HG02610 (cell line): ENCODE data around the gene MOGAT1.
"Not testable (repeated sequence)": the region's sequence is repeated elsewhere in the genome, so short reads cannot be mapped to it uniquely, and the experiment has no call there.

Source experiments
- ATAC-seq: cut with Tn5 transposase; IDR thresholded peaks from one replicate; pipeline ENCODE4 v1.9.1; 2021; ENCODE audit warnings: mild to moderate bottlenecking, moderate library complexity; ENCODE audit not compliant: unreplicated experiment

Gene MOGAT1

GRCh38 chr2:222708274-222708710, 36.8 kb downstream of the MOGAT1 start:
- peak; percentile 30 for ATAC-seq

GRCh38 chr2:222709191-222709891, 37.9 kb downstream of the MOGAT1 start:
- ATAC-seq: peak; percentile 50

DNA sequence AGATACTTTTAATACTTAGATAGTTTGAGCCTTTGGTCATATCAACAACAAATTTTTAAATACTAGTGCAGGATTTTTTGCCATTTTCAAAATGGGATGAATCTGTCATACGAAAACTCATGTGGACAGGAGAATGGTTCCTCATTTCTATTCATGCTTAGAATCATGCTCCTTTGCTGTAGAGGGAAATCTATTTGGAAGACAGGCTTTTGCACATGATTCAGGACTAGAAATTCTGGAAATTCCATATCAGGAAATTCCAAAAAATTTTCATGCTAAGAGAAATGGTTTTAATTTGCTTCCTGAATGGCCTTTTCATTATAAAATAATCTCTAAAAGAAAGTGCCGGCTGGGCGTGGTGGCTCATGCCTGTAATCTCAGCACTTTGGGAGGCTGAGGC, 39.3 kb downstream of the MOGAT1 start:
- no peak for ATAC-seq

DNA sequence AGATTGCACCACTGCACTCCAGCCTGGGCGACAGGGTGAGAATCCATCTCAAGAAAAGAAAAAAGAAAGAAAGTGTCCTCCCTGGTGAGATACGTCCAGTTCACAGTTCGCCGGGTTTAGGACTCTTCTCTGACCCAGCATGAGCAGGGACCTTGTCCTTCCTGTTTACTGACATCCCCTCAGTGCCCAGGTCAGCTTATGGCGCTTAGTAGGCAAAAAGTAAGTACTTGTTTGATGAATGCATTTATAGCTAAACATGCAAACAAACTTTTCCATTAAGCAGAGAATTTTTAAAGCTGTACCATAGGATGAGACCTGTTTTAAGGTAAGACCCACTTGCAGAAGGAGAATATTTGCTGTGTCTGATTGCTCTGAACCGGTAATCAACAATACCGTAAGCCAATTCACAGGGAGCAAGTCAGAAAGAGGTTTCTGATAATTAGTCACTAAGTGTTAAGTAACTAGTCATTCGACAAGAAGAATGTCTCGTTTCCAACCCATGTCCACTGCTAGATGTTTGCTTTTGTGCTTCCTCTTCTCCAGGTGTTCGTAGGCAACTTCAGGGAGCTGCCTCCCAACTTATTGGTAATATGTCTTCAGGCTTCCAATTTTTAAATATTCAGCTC, 40.0 kb downstream of the MOGAT1 start:
- no peak for ATAC-seq

GRCh38 chr2:222713002-222713401, 41.5 kb downstream of the MOGAT1 start:
- no peak for ATAC-seq

- ATAC-seq: no peak
Measured at GRCh38 chr2:222714361-222715241, 43.1 kb downstream of the MOGAT1 start.

DNA sequence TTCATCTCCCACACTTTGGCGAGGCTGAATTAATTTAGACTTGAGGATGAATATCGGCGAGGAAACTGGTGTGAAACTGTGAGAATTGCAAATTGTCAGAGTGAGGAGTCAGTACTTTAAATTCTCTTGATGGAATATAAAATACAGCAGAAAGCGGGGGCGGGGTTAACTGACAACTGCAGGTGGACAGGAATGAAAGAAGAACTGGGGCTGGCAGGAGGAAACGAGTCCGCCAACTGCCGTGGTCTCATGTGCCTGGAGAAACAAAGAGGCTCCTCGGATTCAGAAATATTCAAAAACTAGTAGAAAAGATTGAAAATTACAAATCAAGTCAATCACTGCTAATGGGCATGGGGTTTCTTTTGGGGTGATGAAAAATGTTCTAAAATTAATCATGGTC, 44.3 kb downstream of the MOGAT1 start:
- ATAC-seq: no peak

DNA sequence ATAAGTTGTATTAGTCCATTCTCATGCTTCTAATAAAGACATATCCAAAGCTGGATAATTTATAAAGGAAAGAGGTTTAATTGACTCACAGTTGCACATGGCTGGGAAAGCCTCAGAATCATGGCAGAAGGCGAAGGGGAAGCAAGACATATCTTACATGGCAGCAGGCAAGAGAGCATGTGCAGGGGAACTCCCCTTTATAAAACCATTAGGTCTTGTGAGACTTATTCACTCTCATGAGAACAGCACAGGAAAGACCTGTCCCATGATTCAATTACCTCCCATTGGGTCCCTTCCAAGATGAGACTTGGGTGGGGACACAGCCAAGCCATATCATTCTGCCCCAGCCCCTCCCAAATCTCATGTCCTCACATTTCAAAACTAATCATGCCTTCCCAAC, 48.3 kb downstream of the MOGAT1 start:
- not testable (repeated sequence) for ATAC-seq

DNA sequence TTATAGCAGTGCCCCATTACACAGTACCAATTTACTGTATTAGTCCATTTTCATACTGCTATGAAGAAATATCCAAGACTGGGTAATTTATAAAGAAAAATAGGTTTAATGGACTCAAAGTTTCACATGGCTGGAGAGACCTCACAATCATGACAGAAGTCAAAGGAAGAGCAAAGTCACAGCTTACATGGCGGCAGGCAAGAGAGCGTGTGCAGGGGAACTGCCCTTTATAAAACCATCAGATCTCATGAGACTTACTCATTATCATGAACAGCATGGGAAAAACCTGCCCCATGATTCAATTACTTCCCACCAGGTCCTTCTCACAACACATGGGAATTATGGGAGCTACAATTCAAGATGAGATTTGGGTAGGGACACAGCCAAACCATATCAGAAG, 50.1 kb downstream of the MOGAT1 start:
- ATAC-seq: not testable (repeated sequence)

- peak; percentile 99 for ATAC-seq
Measured at GRCh38 chr2:222722327-222722946, 51.0 kb downstream of the MOGAT1 start.

- ATAC-seq: no peak
Measured at GRCh38 chr2:222724208-222724607, 52.8 kb downstream of the MOGAT1 start.

GRCh38 chr2:222728621-222729020, 57.2 kb downstream of the MOGAT1 start:
- no peak for ATAC-seq

GRCh38 chr2:222730366-222730999, 59.0 kb downstream of the MOGAT1 start:
- peak; percentile 60 for ATAC-seq

DNA sequence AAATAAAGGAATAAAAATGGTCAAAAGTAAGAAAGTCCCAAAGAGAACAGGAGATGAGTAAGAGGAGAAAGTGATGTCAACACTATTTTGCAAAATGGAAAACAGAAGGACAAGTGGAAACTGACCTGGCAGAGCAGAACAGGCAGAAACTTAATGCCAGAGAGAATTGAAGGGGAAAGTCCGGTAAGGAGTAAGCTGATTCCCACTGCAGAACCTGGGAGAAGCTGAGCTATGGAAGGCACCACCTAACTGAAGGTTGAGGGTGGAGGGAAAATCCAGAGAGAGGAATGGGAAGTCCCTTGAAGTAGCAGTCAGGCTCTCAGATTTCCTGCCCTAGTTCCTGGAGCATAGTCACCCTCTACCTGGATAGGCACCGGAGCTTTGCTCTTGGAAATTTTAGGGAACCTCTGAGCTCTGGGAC, 59.8 kb downstream of the MOGAT1 start:
- no peak for ATAC-seq

DNA sequence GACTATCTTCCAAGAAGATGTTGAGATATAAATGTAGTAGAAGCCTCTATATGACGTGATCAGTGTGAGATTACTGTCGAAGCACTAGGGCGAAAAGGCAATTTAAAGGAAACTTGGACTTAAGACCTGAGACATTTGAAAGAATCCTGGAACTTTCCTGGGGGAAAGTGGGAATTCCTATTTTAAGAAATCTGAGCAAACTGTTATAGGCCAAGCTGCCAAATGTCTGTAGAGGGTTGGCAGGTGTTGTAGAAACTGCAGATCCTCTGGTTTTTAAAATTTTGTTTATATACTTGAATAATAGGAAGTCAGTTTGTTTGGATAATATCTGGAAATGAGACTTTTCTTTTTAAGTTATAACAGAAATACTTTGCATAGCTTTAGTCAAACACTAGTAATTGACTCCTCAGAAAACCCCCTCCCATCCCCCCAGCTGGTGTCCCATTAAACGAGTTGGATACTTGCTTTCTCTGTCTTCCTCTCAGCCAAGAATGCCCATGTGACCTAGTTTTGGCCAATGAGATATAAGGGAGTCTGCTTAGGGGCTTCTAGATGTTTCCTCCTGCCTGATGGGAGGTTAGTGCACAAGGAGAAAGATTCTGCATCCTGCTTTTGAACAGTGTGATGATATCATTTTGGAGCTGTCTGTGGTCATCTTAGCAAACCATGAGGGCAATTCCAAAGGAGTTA, 61.2 kb downstream of the MOGAT1 start:
- no peak for ATAC-seq

DNA sequence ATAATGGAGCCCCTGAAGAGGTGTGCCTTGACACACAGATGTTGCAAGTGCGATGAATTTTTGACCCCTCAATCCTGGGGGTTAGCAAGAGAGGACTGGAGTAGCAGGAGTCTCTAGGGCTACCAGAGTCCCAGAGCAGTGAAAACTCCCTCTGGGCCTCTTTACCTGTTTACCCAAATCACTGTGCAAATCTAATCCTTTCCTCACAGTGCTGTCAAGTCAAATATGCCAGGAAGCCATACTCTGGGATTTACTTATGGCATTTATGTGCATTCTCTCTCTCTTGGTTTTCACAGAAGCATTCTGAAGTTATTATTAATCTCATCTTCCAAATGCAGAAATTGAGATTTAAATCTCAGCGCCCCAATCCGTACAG, 62.0 kb downstream of the MOGAT1 start:
- ATAC-seq: no peak

DNA sequence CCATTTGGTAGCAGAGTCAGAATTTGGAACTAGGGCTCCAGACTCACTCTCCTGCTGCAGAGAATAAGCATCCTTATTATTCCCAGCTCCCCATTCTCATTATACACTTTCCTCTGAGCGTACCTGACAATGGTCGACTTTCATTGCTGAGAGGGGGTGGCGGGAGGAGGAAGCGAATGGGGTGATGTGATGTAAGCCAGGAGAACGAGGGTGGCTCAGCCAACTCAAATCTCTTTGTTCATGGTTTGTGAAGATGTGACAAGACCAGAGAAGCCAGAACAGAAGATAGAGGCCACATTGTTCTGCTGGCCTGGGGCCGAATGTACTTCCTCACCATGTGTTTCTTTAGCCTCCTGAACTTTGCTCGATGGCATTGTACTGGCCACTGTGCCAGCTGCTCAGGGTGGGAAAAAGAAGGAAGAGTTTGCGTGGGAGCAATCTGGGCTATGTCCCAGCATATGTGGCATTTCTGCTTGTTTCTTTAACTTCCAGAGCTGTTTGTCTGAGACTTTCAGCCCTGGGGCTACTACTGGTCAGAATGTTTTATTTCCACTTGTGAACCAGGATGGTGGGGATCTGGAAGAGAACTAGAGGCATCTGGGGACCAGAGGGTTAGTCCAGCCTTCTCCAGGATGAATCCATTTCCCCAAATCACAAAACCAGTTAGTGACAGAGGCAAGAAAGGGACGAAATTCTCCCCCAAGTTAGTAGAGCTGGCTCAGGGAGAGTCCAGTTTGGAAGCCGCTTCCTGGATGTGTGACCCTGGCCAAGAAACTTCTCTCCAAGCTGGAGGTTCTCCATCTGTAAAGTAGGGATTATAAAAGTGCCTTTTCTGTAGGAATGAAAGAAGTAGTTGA, 62.6 kb downstream of the MOGAT1 start:
- no peak for ATAC-seq

- ATAC-seq: peak; percentile 78
Measured at GRCh38 chr2:222734703-222735014, 63.2 kb downstream of the MOGAT1 start.

GRCh38 chr2:222736301-222736700, 64.8 kb downstream of the MOGAT1 start:
- ATAC-seq: no peak
